Measurements from ENCODE around the gene RFPL2. TPM values are rescaled to one million over a fixed set of nuclear protein-coding genes. Genes with fewer than 3 reads are reported as not detected.
"Not testable (repeated sequence)": the region's sequence is repeated elsewhere in the genome, so short reads cannot be mapped to it uniquely, and the experiment has no call there.

Gene RFPL2
- total RNA-seq, 1 experiment from 2014 or later = not detected

DNA sequence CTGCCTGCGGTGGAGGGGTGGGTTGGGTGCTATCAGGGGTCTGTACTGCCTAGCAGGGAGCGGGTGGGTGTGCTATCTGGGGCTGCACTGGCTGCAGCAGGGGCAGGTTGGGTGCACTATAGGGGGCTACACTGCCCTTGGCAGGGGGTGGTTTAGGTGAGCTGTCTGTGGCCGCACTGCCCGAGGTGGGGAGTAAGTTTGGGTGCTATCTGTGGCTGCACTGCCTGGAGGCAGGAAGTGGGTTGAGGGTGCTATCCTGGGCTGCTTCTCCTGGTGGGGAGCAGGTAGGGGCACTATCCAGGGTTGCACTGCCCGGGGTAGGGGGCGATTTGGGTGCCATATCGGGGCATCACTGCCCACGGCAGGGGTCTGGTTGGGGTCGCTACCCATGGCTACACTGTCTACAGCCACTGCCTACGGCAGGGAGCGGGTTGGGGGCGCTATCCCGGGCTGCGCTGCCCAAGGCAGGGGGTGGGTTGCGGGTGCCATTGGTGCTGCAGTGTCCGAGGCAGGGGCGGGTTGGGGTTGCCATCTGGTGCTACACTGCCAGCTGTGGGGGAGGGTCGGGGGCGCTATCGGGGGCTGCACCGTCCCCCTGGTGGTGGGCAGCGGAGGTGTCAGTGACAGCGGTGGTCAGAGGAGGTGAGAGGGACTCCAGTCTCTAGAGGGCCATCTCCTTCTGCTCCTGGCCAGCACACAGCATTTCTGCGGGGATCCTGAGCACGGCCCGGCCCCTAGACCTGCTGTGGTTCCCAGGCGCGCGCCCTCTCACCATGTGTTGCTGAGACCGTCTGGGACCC lies 1.3 kb upstream of the RFPL2 start:
- DNase-seq (ENCODE audit: low spot score) = no peak

DNA sequence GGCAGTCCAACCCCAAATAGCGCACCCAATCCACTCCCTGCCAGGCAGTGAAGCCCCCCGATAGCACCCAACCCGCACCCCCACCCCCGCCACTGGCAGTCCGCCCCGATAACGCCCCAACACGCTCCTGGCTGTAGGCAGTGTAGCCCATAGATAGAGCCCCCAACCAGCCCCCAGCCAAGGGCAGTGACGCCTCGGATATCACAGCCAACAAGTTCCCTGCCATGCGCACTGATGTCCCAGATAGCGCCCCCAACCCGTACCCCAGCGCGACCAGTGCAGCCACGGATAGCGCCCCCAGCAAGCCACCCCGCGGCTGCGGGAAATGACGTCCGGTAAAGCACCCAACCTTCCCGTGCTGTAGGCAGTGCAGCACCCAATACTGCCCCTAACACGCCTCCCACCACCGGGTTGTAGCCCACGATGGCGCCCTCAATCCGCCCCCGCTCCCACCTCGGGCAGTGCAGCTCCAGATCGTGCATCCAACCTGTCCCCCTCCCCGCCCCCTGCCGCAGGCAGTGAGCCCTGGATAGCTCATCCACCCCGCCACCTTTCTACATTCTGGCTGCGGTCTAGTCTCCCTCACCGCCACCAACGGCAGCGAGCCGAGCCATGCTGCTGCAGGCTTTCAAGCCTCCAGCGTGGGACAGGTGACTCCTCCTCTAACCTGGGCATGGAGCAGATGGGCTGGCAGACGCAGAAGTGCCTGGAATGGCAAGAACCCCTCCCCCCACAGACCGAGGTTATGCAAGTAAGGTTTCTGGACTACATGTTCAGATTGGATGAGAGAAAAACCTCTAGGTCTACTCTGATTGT lies 625 bp downstream of the RFPL2 start:
- no peak for DNase-seq (ENCODE audit: low spot score)

DNA sequence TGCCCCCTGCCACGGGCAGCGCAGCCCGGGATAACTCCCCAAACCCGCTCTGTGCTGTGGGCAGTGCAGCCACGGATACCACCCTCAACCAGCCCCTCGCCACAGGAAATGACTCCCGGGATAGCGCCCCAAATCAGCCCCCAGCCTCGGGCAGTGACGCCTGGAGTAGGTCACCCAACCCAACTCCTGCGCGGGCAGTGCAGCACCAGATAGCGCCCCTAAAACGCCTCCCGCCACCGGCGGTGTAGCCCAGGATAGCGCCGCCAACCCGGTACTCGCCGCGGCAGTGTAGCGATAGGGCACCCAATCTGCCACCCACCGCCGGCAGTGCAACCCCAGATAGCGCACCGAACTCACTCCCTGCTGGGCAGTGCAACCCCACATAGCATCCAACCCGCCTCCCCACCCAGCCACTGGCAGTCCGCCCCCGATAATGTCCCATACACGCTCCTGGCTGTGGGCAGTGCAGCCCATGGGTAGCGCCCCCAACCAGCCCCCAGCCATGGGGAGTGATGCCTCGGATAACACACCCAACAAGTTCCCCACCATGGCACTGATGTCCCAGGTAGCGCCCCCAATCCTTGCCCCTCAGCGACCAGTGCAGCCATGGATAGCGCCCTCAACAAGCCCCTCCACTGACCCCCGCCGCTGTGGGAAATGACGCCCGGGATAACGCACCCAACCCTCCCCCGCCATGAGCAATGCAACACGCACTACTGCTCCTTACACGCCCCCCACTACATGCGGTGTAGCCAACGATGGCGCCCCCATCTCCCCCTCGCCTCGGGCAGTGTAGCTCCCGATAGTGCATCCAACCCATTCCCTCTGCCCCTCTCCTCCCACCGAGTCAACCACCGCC lies 1.5 kb downstream of the RFPL2 start:
- DNase-seq (ENCODE audit: low spot score) = no peak

DNA sequence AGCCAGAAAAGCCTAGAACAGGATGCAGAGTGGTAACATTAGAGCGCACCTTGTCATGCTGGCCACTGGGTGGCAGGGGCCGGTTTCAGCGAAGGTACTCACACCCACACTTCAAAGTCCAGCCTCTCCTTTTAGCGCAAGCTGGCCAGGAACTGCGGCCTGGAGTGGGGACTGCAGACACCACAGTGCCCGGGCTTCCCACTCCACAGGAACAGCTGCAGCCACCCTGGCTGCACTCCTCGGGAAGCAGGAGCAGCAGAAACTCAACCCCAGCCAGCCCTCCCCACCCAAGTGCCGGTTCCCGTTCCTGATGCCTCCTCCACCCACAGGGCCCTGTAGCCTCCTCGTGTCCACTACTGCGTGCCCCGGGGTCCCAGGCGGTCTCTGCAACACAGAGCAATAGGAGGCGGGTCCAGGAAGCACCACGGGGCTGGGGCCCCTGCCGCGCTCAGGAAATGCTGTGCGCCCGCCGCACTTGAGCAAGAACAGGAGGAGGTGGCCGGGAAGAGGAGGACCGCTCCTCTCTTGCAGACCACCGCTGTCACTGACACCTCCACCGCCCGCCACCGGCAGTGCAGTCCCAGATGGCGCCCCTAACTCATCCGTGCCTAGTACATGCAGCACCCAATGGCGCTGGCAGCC lies 2.2 kb downstream of the RFPL2 start:
- peak; percentile 46 for DNase-seq (ENCODE audit: low spot score)

DNA sequence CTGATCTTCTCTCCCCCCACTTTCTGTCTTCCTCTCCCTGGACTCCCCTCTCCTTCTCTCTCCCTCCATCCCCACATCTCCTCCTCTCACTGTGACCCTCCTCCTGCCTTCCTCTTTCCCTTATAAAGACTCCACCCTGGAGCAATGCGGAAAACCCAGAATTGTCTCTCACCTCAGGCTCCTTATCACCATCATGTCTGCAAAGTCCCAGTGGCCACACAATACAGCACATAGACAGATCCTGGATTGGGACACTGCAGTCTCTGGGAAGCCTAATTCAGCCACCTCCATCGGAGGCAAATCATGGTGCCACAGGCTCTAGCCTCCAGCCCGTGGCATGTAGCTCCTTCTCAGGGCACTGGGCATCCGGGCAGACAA lies 2.7 kb downstream of the RFPL2 start:
- no peak for DNase-seq (ENCODE audit: low spot score)

DNA sequence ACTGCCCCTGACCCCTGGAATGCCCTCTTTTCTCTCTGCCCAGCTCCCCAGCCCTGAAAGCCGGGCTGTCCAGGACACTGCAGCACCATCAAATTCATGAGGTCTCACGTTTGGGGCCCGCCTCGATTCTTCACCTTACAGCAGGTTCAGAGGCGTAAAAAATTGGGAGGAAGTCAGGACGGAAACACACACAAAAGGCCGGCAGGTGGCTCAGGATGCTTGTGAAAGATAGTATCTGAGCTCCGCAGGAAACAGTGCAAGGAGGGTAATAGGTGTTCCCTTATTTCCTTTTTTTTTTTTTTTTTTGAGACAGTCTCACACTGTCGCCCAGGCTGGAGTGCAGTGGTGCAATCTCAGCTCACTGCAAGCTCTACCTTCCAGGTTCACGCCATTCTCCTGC lies 4.1 kb downstream of the RFPL2 start:
- DNase-seq (ENCODE audit: low spot score) = no peak

DNA sequence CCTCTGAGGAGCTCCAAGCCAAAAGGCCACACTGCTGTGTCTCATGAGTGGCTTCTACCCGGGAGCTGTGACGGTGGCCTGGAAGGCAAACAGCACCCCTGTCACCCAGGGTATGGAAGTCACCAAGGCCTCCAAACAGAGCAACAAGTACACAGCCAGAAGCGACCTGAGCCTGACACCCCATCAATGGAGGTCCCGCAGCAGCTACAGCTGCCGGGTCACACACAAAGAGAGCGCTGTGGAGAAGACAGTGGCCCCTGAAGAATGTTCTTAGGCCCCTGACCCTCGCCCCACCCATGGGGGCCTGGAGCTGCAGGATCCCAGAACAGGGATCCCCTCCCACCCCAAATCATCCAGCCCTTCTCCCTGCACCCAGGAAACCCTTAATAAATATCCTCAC lies 4.9 kb downstream of the RFPL2 start:
- no peak for DNase-seq (ENCODE audit: low spot score)

DNA sequence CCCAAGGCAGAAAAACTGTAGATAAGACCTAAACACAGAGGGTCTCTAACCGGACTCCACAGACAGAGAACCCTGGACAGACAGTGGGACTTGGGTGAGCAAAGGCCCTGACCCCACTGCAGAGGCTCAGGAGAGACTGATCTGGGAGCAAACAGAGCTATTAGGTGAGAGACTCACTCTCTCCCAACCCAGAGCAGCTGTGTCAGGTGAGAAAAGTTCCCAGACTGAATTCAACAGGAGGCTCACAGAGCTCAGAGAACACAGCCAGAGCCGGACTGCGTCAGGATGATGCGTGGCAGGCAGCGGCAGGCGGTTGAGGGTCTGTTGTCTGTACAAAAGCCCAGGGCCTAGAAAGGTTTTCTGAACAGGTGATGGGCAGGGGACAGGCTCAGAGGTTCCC lies 5.5 kb downstream of the RFPL2 start:
- no peak for DNase-seq (ENCODE audit: low spot score)

DNA sequence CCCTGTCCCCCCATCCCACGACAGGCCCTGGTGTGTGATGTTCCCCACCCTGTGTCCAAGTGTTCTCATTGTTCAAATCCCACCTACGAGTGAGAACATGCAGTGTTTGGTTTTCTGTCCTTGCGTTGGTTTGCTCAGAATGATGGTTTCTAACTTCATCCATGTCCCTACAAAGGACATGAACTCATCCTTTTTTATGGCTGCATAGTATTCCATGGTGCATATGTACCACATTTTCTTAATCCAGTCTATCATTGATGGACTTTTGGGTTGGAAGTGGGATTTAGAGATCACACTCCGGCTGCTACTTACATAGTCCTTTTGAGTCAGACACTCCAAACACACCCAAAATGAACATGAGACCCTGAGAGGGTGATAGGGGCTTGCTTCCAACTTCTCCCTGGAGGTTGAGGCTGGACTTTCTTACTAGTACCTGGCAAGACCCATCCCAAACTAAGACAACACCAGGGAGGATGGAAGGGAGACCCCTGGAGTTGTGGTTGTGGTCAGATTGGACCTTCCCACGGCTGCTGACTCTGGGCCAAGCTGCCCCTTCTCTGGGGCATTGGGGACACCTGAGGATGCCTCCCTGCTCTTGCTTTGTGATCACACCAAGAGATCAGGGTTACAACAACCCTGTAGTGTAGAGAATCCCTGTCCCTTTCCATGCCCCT lies 7.2 kb downstream of the RFPL2 start:
- DNase-seq (ENCODE audit: low spot score) = not testable (repeated sequence)

DNA sequence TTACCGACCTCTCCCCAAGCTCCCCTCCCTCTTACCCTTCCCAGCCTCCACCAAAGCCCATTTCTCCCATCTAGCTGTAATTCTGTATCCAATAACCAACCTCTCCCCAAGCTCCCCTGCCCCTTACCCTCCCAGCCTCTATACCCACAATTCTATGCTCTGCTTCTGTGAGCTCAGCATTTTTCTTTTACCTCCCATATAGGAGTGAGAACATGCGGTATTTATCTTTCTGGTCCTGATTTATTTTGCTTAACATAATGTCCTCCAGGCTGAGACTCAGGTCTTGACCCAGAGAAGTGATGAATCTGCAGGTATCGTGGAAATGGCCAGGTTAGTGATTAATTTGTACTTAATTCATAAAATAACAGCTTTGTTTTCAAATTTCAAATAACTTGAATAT lies 9.0 kb downstream of the RFPL2 start:
- not testable (repeated sequence) for DNase-seq (ENCODE audit: low spot score)

DNA sequence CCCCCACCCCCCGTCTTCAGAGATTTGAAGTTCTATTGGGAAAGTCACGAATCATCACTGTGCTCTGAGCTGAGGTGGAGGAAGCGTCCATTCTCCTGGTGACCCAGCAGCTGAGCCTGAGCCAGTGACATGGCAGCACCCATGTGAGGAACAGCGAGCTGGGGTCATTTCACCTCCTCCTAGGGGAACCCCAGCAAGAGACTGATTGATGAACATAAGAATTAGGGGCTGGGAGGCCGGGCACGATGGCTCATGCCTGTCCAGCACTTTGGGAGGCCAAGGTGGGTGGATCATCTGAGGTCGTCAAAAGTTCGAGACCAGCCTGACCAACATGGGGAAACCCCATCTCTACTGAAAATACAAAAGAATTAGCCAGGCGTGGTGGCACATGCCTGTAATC lies 11.5 kb downstream of the RFPL2 start:
- not testable (repeated sequence) for DNase-seq (ENCODE audit: low spot score)

DNA sequence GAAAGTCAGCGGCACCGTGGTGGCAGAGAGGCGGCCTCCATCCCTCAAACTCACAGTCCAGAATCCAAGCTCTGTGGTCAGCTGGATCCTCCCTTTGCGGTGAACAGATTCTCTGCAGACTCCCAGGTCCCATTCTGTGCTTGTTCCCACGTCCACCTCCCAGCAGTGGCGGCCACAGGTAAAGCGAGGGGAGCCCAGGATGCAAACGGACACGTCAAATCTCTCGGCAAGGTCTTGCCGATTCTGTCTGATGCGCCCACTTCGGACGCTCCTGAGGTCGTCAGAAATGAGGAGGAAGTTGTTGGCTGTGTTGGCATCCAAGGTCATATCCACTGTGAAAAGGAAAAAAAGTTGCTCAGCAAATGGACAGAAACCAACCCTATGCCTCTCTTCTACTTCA lies 13.9 kb downstream of the RFPL2 start:
- not testable (repeated sequence) for DNase-seq (ENCODE audit: low spot score)

DNA sequence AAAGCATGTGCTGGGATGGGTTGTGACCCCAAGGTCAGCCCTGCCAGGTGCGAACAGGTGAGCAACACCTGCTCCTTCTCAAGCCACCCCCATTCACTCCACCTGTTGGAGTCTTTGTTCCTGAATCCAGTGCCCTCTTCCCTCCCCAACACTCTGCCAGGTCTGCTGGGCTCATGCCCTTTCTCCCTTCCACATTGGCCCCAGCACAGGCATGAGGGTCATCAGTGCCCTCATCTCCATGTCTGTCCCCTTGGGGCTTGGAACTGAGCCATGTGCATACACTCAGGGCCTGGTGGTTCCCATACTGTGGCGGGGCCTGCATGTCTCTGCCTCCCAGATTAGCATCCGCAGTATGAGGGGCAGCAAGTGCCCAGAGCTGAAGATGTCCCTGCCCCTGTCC lies 19.1 kb downstream of the RFPL2 start:
- DNase-seq (ENCODE audit: low spot score) = no peak

DNA sequence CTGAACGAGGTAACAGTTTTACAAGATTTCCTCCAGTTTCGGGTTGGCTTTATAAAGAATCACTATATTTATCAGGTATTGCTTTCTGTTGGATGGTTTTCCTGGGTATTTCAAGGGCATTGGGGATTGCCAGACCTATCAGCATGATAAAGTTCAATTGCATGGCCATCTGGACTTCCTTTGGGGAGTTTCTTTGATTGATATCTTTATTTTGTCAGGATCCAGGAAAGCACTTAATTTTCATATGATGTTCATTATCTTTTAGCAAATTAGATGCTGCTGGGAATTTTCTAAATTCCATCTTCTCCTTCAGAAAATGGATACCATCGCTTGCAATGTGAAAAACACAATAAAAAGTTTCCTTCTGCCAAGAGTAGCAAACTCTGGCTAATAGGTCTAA lies 21.2 kb downstream of the RFPL2 start:
- DNase-seq (ENCODE audit: low spot score) = no peak

DNA sequence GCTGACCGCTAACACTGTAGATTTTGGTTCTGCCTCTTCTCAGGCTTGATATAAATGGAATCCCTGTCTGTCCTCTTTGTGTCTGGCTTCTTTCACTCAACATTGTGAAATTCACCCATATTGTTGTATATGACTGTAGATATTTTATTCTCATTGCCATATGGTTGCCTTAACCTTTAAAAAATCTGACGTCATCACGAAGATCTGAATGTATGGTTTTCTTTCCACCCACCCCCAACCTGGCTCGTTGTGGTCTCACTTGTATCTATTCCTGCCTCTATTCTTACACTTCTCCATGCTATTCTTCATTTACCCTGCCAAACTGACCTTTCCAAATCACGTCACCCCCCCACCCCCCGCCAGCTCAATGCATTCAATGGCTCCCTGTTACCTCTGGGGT lies 23.8 kb downstream of the RFPL2 start:
- DNase-seq (ENCODE audit: low spot score) = no peak

DNA sequence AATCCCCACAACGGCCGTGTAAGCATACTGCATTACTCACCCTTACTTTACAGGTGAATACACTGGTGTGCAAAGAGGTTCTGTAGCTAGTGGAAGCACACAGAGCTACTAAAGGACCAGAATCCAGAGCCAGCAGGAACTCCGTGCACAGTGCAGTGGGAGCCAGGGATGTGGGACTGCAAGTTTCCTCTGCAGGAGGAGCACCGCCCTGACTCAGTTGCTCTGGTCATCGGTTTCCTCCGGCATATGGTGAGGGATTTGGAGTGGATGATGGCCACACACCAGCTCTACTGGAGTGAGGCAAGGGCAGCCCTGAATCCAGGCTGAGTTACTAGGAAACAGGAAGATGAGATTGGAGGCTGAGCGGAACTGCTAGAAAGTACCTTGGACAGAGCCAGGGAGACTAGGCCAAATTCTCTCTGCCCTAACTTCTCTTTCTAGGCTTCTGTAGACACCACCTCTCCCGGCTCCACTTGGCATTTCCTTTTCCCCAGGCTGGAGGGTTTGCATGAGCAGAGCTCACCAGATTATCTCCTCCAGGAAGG lies 27.6 kb downstream of the RFPL2 start:
- DNase-seq (ENCODE audit: low spot score) = no peak

DNA sequence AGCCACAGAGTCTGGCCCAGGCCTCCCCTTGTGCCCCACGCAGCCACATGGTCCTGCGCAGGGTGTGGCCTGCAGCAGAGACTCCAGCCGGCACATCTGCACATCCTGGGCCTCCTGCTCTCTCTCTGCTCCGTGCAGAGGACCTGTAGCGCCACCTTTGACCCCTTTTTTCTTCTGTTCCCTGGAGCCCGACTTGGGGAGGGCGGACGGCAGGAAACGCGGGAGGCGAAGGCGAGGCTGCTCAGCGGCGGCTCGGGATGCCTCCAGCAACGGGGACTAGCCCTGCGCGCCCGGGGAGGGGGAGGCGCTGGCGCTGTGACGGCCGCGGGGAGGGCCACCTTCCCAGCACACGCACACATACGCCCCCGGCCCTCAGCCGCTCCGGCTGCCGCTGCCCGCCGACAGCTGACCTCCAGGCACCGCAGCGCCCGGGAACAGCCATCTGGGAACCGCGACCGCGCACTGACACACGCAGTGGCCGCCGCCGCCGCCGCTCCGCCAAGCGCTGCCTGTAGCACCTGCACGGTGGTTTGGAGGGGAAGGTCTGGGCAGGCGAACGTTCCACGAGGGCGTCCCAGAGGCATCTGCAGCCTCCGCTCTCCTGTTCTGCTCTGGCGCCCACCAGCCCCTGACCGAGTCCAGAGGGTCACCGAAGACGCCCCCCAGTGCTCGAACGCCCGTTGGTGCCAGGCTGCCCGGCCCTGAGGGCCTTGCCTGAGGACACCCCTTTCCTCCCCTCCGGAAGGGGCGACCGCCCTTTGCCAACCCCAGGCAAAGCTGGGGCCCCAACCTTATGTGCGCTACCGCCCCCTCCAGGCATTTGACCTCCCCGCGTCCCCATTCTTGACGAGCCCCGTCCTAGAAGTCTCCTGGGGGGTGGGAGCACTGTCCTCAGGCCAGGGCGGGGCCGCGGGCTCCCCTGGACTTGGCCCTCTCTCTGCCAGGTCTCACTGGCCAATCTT lies 28.9 kb downstream of the RFPL2 start:
- DNase-seq (ENCODE audit: low spot score) = no peak

DNA sequence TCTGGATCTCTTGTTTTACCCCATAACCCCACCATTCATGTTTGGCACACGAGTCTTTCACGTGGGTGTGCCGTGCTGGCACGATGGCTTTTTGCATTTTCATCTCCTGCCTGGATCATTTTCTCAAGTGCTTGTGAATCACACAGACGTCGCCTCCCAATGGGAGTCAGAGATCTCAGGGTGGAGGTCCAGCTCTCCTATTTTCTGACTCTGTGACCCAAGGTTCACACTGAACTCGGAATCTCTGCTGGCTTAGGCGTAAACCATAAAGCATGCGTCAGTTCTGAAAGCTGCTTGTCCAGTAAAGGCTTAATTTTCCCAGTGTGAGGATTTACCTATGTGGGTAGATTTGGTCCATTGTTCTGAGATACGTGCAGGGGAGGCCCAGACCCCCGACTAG lies 29.8 kb downstream of the RFPL2 start:
- no peak for DNase-seq (ENCODE audit: low spot score)

DNA sequence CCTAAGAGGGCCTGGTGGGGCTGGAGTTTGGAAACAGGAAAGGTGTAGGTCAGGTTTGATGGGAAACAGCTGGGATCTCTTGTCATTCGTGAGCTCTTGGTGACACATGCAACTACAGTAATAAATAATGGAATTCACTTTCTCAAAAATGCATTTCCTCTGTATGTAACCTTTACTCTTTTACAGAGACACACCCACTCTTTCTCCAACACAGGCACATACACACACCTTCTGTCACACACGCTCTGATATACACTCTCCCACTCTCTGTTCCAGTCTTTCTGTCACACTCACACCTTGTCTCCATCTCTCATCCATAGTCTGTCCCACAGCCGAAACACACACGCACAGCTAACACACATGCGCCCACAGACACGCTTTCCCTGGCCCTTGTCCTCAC lies 39.2 kb downstream of the RFPL2 start:
- no peak for DNase-seq (ENCODE audit: low spot score)
